Measurements from ENCODE around the gene MYH9. TPM values are rescaled to one million over a fixed set of nuclear protein-coding genes. Genes with fewer than 3 reads are reported as not detected.

MYH9 gene
- total and polyA plus RNA-seq, 2 experiments from 2014 or later: 140 to 188 TPM

DNA sequence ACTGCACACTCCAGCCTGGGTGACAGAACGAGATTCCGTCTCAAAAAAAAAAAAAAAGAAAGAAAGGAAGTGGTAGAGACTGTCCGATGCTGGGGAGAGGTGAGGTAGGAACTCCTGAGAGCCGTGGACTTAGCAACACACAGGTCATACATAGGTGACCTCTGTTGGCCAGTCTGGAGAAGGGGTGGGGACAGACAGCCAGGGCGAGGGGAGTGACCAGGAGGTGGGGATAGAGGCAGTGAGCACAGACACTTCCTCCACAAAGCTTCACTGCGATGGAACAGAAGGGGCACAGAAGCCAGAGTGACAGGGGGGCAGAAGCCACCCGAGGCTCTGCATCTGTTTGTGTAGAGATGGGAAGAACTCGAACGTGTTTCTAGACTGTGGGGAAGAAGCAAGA lies 47.1 kb downstream of the MYH9 start:
- DNase-seq (ENCODE audit: low spot score): no peak
- H4K20me1 ChIP-seq (ENCODE audit: insufficient read depth, poor library complexity, severe bottlenecking): peaks cover 21% of the 10 kb centered on the region
- WGBS (ENCODE audit: low lambda C conversion rate, missing lambda C conversion rate): 73% methylated on average over 9 of the region's 9 CpGs
- H3K4me2 ChIP-seq: no peak overlapping the region
- H3K79me2 ChIP-seq: peaks cover 98% of the 10 kb centered on the region
- no peaks in the 10 kb centered on the region for H3K9me2 ChIP-seq (replicated peaks; ENCODE audit: insufficient read depth)
- peaks cover 6% of the 10 kb centered on the region for H3K36me3 ChIP-seq (replicated peaks; ENCODE audit: insufficient read depth, low read depth)
- peaks cover 1% of the 10 kb centered on the region for H3K4me1 ChIP-seq (ENCODE audit: insufficient read depth)
- H3K27me3 ChIP-seq: no peaks in the 10 kb centered on the region
- TF ChIP-seq, protein P1, sequence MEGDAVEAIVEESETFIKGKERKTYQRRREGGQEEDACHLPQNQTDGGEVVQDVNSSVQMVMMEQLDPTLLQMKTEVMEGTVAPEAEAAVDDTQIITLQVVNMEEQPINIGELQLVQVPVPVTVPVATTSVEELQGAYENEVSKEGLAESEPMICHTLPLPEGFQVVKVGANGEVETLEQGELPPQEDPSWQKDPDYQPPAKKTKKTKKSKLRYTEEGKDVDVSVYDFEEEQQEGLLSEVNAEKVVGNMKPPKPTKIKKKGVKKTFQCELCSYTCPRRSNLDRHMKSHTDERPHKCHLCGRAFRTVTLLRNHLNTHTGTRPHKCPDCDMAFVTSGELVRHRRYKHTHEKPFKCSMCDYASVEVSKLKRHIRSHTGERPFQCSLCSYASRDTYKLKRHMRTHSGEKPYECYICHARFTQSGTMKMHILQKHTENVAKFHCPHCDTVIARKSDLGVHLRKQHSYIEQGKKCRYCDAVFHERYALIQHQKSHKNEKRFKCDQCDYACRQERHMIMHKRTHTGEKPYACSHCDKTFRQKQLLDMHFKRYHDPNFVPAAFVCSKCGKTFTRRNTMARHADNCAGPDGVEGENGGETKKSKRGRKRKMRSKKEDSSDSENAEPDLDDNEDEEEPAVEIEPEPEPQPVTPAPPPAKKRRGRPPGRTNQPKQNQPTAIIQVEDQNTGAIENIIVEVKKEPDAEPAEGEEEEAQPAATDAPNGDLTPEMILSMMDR (IDR thresholded peaks at IDR 0.05; ENCODE audit: poor library complexity): peak; percentile 5
- no peak for TF ChIP-seq EZH2phosphoT487 (IDR thresholded peaks at IDR 0.05; ENCODE audit: low read depth, severe bottlenecking, unreplicated experiment)
- H3K4me3 ChIP-seq: no peak overlapping the region
- H2AFZ ChIP-seq: no peak overlapping the region
- no peaks in the 10 kb centered on the region for H3K9me3 ChIP-seq (ENCODE audit: low read depth)
- H3K27ac ChIP-seq: no peak overlapping the region

DNA sequence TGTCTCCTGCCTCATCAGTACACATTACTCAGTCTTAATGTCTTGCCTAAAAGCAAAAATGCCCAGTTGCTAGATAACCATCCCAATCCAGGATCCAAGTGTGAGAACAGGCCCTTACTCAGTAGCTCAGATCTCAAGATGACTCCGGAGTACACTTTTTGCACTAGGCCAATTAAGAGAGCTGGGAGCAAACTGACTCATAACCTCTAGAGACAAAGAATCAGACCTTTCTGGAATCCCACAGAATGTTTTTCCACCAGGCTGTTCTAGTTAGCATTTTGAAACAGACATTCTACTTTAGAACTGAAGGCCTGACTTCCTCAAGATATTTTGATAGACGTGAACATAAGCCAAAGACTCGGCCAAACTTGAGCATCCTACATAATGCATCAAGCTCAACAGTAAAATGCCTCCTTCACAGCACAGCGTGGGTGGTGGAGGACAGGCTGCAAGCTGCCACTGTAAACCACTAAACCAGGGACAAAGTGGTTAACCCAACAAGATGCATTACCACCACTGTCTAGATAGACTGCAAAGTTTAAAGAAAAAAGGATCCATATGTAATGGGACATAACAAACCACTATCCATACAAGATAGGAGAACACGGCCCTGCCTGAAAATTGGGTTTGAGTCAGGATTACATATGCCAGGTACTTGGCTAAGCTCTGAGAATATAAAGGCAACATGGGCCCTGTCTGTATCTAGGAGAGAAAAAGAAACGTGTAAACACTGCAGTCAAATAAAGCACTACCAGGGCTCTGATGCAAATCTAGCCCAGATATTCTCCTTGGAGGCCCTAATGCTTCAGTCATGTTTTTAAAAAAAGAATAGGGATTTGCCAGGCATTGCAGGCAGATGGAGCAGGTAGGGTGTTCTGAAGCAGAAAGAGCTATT lies 48.3 kb downstream of the MYH9 start:
- Histone ChIP-seq H3K27ac (peak overlapping the region; percentile 12), H3K36me3 (replicated peaks; ENCODE audit: insufficient read depth, low read depth) (peaks cover 6% of the 10 kb centered on the region), H3K9me3 (ENCODE audit: low read depth) (no peaks in the 10 kb centered on the region), H3K9me2 (replicated peaks; ENCODE audit: insufficient read depth) (no peaks in the 10 kb centered on the region), H3K4me1 (ENCODE audit: insufficient read depth) (peaks cover 13% of the 10 kb centered on the region), H4K20me1 (ENCODE audit: insufficient read depth, poor library complexity, severe bottlenecking) (peaks cover 25% of the 10 kb centered on the region), H3K79me2 (peaks cover 98% of the 10 kb centered on the region), H3K4me2 (no peak overlapping the region), H2AFZ (no peak overlapping the region), H3K27me3 (no peaks in the 10 kb centered on the region), H3K4me3 (no peak overlapping the region)
- DNase-seq (ENCODE audit: low spot score): no peak
- TF ChIP-seq EZH2 (IDR thresholded peaks at IDR 0.05; ENCODE audit: borderline replicate concordance) (no peak), EZH2phosphoT487 (IDR thresholded peaks at IDR 0.05; ENCODE audit: low read depth, severe bottlenecking, unreplicated experiment) (no peak)
- TF ChIP-seq, protein P1 (IDR thresholded peaks at IDR 0.05; ENCODE audit: poor library complexity): no peak
- WGBS (ENCODE audit: low lambda C conversion rate, missing lambda C conversion rate): 90% methylated on average over 6 of the region's 6 CpGs

DNA sequence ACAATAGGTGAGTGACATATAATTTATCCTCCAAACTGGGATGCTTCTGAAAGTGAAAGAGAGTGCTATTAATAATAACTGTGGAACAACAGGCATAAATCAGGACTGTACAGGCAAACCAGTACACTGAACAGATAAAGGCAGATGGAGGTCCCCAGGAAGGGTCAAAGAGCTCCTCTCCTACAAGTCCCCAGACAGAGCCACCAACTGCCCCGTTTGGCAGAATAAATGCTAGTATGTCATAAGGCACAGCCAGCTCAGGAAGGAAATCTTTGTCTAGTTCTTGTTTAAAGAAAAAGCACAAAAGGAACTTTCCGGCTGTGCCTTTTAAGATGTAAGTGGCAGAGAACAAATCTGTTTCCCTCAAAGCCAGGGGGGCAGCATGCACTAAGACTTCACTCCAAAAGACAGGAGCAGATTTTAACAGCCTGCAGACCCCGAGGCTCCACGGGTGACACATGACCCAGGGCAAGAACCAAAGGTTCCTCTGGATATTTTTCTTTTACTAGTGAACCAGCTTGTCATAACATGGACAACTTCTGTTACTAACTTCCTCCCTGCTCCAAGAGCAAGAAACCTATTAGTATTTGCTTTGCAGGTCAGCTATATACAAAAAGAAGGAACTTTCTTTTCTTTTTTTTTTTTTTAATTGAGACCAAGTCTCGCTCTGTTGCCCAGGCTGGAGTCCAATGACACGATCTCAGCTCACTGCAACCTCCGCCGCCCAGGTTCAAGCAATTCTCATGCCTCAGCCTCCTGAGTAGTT lies 50.2 kb downstream of the MYH9 start:
- no peak for DNase-seq (ENCODE audit: low spot score)
- Histone ChIP-seq H3K36me3 (replicated peaks; ENCODE audit: insufficient read depth, low read depth) (peaks cover 6% of the 10 kb centered on the region), H2AFZ (no peak overlapping the region), H3K4me2 (no peak overlapping the region), H3K9me2 (replicated peaks; ENCODE audit: insufficient read depth) (no peaks in the 10 kb centered on the region), H3K4me3 (no peak overlapping the region), H3K79me2 (peaks cover 93% of the 10 kb centered on the region), H3K4me1 (ENCODE audit: insufficient read depth) (peaks cover 31% of the 10 kb centered on the region), H3K27ac (no peak overlapping the region), H4K20me1 (ENCODE audit: insufficient read depth, poor library complexity, severe bottlenecking) (peaks cover 24% of the 10 kb centered on the region), H3K27me3 (no peaks in the 10 kb centered on the region), H3K9me3 (ENCODE audit: low read depth) (no peaks in the 10 kb centered on the region)
- TF ChIP-seq EZH2 (IDR thresholded peaks at IDR 0.05; ENCODE audit: borderline replicate concordance): no peak
- no peak for TF ChIP-seq EZH2phosphoT487 (IDR thresholded peaks at IDR 0.05; ENCODE audit: low read depth, severe bottlenecking, unreplicated experiment)
- TF ChIP-seq, protein P1 (IDR thresholded peaks at IDR 0.05; ENCODE audit: poor library complexity): no peak
- 86% methylated on average over 8 of the region's 8 CpGs for WGBS (ENCODE audit: low lambda C conversion rate, missing lambda C conversion rate)

All from hepatocyte (in vitro differentiated cells).